Stimulated activated CD8-positive, alpha-beta memory T cell treated with anti-CD3 and anti-CD28 coated beads, Interleukin-7, amount 100 ng/mL, for 4 hours (primary cell): ENCODE data around the gene TIMM13.

ENCODE experiments used
- DNase-seq, 2 donors: peaks; one replicate each; pipeline ENCODE4 v3.0.0-alpha.2; 2020; ENCODE audit warnings: low read depth in 2 of 2

The TIMM13 gene

DNA sequence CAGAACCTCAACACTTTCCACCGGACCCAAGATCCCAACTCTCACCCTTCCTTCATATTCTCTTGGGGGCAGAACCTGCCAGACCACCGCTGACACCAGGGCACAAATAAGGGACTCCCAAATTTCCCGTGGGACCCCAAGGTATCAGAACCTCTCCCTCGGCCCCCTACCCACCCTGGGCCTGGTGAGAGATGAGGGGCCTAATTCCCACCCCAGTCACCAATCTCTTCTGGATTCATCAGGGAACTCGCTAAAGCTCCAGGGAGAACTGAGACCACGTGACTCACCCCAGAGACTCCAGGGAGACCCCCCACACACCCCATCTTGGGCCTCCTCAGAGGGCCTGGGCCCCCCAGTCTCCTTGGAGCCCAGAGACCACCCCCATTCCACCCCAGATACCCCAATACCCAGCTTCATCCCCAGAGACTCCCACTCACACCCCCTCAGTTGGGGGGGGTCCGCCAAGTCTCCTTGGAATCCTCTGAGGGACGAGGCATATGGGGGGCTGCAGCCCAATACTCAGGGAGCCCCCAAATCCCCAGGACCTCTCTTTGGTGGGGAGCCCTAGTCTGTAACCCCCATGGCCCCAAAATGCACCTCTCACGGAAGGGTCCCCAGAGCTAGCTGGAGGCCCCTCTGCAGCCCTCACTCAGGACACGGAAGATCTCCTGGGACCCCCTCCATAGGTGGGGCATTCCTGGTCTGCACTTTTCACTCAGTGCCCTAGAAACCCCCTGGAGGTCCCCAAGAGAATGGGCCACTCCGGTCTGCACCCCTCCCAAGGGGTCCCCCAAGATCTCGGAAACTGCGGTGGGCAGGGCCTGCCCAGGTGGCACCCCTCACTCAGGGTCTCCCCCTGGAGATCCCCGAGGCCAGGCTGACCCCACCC lies 27.8 kb upstream of the TIMM13 start:
- DNase-seq, result no peak

DNA sequence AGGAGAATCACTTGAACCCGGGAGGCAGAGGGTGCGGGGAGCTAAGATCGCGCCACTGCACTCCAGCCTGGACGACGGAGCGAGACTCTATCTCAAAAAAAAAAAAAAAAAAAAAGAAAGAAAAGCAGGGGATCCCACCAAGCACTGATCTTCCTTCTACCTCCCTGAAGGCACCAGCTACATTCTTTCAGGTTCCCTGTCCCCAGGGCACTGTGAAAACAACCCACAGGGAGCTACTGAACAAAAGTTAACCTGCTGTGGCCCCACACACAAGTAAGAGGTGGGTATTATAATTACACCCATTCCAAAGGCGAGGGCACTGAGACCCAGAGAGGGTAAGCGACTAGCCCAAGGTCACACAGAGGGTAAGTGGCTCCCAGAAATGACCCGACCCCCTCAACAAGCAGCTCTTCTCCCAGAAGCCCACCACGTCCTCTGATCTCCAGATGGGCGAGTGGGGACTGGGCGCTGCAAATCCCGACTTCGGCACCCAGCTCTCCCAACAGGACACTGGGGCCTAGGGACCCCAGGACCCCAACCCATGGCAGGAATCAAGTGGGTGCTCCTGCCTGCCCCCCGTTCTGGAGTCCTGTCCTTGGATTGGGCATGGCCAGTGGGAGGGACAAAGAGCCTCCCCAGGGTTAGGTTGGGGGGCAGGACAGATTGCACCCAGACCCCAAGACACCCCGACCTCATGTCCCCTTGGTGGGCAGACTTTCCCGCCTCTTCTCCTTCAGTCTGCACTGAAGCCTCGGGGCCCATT lies 27.0 kb upstream of the TIMM13 start:
- no peak for DNase-seq

DNA sequence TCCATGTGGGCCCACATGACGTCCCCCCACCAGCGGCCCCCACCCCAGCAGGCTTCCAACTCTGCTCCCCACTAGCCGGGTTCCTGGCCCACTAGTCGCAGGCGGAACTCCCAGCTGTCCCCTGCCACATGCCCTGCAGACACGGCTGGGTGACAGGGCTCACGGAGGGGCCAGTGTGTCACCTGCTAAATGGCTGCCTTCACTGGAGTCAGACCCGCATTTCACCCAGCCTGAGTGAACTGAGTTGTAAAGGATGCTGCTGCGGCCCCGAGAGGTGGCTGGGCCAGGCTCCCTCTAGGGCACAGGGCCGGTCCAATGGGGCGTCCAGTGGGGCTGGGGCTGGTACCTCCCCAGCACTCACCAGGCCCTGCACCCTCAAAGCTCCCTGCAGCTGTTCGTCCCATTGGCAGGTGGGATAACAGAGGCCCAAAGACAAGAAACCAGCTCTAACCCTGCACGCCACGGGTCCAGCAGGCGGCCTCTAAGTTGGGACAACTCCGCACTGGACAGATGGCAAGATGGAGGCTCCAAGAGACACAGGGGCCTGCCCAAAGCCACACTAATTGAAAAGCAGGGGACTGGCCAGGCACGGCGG lies 26.1 kb upstream of the TIMM13 start:
- no peak for DNase-seq

DNA sequence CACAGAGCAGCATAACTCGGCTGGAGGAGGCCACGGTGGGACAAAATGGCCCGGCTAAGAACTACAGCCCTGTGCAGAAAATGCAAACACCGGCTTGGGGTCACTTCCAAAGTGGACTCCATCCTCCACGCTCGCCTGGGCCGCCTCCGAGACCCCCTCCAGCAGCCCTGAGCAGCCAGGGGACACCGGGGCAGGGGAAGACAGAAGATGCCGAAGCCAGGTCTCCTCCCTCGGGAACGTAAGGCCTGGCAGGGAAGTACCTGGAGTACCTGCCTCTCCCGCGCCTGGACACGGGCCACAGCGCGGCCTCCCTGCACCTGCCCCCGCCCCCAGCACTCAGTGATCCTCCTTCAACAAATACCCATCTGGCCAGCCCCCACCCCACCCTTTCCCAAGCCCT lies 24.4 kb upstream of the TIMM13 start:
- DNase-seq, result no peak

DNA sequence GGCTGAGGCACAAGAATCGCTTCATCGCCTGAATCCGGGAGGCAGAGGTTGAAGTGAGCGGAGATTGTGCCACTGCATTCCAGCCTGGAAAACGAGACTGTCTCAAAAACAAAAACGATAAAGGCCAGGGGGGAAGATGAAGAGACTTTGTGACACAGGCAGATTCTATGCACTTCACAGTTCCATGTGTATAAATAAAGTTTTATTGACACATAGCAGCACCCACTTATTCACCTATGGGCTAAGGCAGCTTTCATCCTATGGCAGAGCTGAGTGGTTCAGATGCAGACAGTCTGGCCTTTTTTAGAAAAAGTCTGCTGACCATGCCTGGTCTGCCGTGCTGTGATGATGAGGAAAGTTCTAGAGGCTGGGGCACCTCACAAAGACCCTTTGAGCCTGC lies 23.8 kb upstream of the TIMM13 start:
- DNase-seq, result no peak

DNA sequence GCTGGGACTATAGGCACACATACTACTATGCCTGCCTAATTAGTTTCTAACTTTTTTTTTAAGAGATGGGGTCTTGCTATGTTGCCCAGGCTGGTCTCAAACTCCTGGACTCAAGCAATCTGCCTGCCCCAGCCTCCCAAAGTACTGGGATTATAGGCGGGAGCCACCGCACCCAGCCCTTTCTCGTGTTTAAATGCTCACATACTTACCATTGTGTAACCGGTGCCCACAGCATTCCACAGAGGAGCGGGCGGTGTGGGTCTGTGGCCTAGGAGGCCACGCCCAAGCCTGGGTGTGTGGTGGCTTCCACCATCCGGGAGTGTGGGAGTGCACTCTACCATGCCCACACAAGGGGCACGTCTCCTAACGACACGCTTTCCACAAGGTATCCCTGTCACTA lies 21.6 kb upstream of the TIMM13 start:
- no peak for DNase-seq

DNA sequence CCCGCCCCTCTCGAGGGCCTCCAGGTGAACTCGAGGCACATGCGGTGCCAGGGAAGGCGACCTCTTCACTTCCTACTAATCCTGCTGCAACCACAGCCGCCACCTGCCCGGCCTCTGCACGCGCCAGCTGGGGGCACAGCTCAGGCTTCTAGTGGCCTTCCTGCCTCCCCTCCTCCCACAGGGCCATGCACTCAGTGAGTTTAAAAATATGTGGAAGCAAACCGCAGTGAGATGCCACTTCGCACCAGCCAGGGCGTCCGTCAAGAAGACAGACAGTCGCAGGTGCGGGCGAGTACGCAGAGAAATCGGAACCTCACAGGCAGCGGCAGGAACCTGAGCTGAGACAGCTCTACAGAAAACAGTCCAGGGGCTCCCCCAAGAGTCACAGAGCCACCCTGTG lies 19.0 kb upstream of the TIMM13 start:
- no peak for DNase-seq

DNA sequence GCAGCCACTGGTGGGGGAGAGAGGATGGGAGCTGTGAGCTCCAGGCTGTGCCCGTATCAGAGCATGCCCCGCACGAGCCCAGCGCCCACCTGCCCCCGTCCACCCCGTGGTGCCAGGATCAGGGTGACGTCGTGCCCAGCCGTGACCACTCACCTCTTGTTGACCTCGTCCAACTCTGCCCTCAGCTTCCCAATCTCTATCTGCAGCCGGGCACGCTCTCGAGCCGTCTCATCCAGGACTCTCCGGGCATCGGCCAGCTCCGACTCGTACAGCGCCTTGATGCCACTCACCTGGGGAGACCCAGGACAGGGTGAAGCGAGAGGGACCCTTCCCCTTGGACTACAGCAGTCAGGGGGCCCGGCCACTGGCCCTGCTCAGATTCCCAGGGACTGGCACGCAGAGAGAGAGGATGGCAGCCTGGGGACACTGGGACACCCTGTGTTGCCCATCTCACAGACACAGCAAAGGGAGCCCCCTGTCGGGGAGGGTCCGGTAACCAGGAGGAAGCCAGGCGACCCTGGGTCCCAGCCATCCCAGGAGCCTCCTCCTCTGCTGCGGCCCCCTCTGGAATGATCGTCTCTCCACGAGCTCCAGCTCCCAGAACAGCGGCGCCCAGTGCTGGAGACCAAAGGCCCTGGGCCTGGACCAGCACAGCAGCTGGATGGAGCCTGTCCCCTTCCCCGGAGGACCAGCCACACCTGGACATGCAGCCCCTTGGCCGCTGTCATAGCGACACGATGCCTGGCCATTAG lies 17.0 kb upstream of the TIMM13 start:
- no peak for DNase-seq

DNA sequence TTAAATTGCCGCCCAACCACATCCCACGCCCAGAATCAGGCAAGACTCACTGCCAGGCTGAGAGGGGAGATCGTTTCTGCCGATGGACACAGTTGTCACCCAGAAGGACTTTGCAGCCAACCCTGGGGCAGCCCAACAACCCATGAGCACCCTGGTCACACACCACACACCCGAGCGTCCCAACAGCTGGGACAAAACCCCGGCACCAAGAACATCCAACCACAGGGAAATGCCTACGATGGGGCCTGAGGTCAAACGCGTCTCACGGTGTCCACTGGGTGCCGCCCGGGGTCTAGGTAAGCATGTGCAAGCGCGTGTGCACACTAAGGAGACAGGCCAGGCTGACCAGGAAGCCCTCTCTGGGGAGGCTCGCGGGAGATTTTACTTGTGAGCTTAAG lies 16.4 kb upstream of the TIMM13 start:
- DNase-seq, result no peak

DNA sequence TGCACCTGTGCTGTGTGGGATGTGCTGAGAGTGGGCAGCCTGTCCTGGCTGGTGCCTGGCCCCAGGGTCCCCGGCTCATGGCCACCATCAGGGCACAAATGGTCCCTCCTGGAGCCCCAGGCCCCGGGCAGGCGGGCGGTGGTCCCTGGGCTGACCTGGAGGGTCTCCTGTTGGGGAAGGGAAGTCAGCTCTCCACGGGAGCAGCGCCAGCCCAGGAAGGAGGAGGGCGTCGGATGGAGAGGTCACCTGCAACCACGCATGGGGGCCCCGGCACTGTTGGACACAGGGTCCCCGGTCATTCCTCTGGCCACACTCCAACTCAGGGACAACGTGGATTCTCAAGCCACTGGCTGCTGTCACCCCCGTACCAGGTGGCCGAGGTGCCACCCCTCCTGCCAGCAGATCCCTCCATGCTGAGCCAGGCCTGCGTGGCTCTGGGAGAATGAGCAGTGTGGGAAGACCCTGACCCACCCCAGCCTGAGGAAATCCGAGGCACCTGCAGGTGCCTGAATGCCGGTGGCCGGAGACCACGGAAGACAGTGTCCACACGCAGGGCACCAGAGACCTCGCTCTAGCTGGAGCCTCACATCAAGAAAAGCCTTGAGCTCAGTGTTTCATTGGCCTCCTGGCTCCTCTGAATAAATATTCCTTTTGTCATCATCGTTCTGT lies 15.9 kb upstream of the TIMM13 start:
- no peak for DNase-seq

DNA sequence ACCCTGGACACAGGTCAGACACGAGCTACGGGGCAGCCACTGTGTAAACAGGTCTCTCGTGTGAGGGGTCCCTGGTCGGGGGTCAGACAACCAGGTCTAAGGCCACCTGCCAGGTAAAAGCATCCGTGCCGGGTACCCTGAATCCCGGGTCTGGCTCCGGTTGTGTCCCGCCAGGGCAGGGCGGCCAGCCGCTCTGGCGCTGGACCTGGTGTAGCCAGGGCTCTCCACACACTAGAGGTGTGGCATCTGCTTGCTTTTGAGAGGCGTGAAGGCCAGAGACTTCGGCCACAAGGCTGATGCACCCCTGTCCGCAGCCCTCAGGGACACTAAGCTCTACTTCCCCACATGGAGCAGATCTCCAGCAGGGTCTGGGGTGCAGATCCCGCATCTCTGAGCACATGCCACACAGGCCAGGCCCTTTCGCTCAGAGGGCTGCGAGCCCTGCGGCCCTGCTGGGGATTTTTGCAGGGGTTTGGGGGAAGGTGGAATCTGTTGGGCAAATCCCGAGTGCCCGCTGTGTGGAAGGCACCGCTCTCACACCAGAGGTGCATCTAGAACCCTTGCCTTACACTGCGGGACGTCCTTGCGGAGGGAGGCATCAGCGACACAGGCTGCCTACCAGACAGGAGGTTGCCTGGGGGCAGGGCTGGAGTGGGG lies 13.8 kb upstream of the TIMM13 start:
- DNase-seq, result no peak

DNA sequence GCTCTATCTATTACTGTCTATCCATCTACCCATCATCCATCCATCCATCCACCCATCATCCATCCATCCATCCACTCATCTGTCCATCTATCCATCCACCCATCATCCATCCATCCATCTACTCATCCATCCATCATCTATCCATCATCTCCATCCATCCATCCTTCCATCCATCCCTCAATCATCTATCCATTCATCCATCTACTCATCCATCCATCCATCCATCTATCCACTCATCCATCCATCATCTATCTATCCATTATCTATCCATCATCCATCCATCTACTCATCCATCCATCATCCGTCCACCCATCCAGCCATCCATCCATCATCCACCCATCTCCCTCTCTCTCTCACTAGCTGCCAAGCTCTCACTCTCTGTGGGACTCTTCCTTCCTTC lies 13.1 kb upstream of the TIMM13 start:
- DNase-seq, result no peak

DNA sequence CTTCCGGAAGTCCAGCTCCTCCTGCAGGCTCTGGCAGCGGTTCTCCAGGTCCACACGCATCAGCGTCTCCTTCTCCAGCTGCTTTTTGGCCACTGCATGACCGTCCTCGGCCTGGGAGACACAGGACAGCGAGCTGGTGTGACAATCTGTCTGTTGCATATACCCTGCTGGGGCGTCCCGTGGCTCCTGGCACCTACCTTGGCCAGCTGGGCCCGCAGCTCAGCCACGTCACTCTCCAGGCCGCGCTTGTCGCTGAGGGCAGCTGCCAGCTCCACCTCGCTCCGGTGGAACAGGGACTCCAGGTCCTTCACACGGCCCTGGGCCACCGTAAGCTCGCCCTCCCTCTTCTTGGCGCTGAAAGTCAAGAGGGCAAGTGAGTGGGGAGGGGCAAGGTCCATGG lies 10.8 kb upstream of the TIMM13 start:
- no peak for DNase-seq

DNA sequence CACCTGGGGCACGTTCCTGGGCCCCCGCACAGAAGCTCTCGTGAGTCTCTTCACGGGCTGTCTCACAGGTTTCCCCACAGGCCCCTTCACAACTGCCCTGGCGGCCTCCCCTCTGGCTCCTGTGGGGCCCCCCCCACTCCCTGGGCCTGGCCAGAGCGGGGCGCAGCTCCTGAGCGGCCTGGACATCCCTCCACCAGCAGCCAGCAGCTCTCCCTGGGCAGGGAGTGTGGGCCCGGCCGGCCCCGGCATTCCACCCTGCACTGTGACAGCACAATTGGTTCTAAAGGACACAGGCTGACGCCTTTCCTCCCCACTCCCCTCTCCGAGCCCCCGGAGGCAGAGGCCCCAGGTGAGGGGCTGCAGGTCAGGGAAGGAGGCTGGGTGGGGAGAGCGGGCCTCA lies 9.5 kb upstream of the TIMM13 start:
- no peak for DNase-seq

DNA sequence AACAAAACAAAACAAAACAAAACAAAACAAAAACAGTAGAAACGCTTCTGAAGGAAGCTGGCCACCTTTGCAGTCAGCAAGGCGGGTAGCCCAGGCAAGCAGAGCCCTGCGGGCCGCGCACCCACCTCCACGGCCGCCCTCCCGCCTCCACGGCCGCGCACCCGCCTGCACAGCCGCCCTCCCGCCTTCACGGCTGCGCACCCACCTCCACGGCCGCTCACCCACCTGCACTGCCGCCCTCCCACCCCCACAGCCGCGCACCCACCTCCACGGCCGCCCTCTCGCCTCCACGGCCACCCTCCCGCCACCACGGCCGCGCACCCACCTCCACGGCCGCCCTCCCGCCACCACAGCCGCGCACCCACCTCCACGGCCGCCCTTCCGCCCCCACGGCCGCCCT lies 9.0 kb upstream of the TIMM13 start:
- no peak for DNase-seq

DNA sequence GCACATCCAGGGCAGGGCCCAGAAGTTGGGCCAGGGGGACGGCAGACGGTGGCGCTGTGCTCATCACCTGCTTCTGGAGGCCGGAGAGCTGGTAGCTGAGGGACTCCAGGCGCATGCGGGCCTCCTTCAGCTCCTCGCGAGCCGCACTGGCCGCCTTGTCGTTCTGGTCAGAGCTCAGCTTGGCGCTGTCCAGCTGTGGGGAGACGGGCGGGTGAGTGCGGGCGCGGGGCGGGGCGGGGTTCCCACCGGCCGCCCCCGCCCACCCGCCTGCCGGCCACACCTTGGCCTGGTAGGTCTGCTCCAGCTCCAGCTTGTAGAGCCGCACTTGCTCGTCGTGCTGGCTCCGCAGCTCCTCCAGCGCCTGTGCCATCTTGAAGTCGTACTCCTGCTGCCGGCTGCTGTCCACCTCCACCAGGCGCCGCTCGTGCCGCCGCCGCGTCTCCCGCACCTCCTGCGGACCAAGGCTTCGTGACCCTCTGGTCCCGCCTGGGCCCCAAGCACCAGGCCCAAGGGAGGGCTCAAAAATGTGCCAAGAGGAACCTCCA lies 7.4 kb upstream of the TIMM13 start:
- DNase-seq, result no peak

DNA sequence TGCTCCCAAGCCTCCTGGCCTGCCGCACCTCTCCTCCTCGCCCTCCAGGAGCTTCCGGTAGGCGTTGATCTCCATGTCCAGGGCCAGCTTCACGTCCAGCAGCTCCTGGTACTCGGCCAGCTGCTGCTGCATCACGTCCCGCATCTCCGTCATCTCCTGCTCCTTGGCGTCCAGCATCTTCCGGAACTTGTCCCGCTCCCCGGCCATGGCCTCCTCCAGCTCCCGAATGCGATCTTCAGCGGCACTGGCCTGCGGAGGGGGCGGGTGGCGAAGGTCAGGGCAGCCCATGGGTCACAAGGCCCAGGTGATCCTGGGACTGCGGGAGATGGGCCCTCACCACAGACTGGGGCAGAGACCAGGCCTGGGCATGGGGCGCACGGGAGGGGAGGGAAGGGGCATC lies 6.9 kb upstream of the TIMM13 start:
- DNase-seq, result no peak

DNA sequence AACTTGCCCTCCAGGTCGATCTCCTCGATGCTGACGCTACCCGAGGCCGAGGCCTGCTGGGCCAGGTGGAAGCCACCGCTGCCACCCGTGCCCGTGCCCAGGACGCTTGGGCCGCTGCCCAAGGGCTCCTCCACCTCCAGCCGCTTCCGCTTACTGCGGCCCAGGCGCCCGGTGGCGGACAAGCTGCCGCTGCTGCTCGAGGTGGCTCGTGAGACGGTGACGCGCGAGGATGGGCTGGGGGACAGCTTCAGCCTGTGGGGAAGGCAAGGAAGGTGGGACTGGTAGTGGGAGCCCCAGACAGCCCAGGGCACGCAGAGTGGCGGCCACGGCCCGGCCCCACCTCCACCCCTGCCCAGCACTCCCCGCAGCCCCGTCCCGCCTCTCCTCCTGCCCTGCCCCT lies 6.5 kb upstream of the TIMM13 start:
- DNase-seq, result no peak

DNA sequence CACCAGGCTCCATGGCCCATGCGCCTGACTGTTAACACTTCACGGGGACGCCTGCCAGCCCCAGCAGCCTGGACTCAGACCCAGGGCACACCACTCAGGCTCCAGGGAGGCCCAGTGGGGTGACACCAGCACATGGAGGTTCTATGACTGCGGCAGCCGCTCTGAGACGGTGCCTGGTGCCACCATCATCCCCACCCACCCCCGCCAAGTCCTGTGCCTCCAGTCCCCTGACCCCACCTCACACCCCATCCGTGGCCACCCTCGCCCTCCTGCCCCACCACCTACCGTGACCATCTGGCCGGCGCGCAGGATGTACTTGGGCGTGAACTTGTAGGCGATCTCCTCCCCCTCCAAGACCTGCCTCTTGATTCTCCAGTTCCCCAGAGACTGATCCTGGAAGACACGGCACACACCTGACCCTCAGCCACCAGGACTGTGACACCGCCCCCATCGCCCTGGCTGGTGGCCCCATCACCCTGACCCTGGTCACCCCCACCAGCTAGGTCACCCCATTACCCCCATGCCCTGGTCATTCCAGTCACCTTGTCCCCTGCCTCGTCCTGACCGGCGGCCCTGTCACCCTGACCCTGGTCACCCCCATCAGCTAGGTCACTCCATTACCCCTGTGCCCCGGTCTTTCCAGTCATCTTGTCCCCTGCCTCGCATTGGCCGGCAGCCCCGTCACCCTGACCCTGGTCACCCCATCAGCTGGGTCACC lies 4.9 kb upstream of the TIMM13 start:
- no peak for DNase-seq
